ENCODE results near the gene GULP1.

DNA sequence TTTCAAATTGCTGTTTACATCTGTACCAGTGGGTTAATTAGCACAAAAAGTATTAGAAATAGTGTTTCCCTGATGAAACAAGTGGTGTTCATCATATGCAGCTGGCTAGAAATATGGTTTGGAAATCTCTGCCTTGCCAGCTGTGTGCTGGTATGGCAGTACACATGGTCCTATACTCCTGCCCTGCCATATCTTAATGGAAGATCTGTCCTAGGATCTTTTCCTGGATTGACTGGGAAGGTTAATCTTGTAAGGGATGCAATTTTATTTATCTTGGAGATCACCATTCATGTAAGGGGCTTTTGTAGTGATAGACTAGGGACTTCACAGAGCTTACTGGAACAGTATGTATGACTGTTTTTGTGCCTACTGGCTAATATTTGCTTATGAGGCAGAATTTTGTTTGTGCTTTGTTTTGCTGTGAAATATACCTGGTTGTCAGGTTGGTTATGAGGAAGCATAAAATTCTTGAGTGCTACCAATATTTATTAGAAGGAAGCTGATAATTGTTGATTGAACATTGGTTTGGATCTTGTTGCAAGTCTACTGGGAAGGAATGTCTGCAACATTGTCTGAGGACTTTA is 73.5 kb downstream of the GULP1 start:
- TF ChIP-seq, protein P1, sequence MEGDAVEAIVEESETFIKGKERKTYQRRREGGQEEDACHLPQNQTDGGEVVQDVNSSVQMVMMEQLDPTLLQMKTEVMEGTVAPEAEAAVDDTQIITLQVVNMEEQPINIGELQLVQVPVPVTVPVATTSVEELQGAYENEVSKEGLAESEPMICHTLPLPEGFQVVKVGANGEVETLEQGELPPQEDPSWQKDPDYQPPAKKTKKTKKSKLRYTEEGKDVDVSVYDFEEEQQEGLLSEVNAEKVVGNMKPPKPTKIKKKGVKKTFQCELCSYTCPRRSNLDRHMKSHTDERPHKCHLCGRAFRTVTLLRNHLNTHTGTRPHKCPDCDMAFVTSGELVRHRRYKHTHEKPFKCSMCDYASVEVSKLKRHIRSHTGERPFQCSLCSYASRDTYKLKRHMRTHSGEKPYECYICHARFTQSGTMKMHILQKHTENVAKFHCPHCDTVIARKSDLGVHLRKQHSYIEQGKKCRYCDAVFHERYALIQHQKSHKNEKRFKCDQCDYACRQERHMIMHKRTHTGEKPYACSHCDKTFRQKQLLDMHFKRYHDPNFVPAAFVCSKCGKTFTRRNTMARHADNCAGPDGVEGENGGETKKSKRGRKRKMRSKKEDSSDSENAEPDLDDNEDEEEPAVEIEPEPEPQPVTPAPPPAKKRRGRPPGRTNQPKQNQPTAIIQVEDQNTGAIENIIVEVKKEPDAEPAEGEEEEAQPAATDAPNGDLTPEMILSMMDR (conservative IDR thresholded peaks at IDR 0.05 in 1 of 2, IDR thresholded peaks at IDR 0.05 in 1 of 2; ENCODE audit: low read depth in 1 of 2, low read length in 2 of 2) = no peak
- no peak for TF ChIP-seq EZH2 (IDR thresholded peaks at IDR 0.05; ENCODE audit: low read length, missing control alignments)
